Endothelial cell of umbilical vein (primary cell): ENCODE measurements around the gene SPHK2.

Experiments
- EZH2 ChIP-seq: IDR thresholded peaks from 2 replicates; pipeline ENCODE4 v1.6.1; 2012; ENCODE audit warnings: borderline replicate concordance, low read depth, mild to moderate bottlenecking, moderate library complexity, low read length, inconsistent platforms; ENCODE audit not compliant: severe bottlenecking
- POLR2A ChIP-seq: IDR thresholded peaks from 2 replicates; pipeline ENCODE4 v1.6.1; 2012; ENCODE audit warnings: low read depth, mild to moderate bottlenecking, control low read depth, low read length
- TF ChIP-seq, protein P1 (sequence below), 2 donors: IDR thresholded peaks; 1 replicate in 1 of 2; 2 replicates in 1 of 2; pipeline ENCODE4 v1.5.1; 2011; ENCODE audit warnings: low read length in 2 of 2, mild to moderate bottlenecking in 2 of 2, moderate library complexity in 2 of 2, control low read depth in 1 of 2, inconsistent platforms in 1 of 2, low read depth in 1 of 2; ENCODE audit not compliant: insufficient read depth in 1 of 2; ENCODE audit errors: extremely low read depth in 1 of 2

DNA sequence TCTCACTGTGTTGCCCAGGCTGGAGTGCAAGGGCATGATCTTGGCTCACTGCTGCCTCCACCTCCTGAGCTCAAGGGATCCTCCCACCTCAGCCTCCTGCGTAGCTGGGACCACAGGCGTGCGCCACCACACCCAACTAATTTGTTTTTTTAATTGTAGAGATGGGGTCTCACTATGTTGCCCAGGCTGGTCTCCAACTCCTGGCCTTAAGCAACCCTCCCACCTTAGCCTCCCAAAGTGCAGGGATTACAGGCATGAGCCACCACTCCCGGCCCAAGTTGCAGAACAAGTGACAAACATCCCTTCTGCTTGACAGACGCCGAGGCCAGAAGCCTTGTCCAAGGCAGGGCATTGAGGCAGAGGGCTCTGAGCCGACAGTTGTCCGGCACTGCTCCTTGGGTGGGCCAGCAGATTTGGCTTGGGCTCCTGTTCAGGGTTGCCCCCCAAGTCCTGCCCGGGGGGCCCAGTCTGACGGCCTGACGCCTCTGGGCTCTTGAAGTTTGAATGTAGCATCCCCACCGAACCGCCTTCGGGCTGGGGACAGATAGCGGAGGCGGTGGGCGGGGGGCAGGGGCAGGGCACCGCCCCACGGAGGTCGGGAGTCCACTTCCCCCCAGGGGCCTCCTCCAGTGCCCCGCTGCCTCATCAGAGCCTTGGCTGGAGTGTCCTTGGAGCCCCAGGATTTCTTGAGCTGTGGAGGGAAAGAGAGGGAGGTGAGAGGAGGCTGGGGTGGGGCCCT, 18.5 kb upstream of the SPHK2 start:
- TF ChIP-seq, protein P1, sequence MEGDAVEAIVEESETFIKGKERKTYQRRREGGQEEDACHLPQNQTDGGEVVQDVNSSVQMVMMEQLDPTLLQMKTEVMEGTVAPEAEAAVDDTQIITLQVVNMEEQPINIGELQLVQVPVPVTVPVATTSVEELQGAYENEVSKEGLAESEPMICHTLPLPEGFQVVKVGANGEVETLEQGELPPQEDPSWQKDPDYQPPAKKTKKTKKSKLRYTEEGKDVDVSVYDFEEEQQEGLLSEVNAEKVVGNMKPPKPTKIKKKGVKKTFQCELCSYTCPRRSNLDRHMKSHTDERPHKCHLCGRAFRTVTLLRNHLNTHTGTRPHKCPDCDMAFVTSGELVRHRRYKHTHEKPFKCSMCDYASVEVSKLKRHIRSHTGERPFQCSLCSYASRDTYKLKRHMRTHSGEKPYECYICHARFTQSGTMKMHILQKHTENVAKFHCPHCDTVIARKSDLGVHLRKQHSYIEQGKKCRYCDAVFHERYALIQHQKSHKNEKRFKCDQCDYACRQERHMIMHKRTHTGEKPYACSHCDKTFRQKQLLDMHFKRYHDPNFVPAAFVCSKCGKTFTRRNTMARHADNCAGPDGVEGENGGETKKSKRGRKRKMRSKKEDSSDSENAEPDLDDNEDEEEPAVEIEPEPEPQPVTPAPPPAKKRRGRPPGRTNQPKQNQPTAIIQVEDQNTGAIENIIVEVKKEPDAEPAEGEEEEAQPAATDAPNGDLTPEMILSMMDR (IDR thresholded peaks at IDR 0.05; ENCODE audit: extremely low read depth in 1 of 2, insufficient read depth in 1 of 2, low read depth in 1 of 2, low read length in 2 of 2): no peak
- TF ChIP-seq POLR2A: no peak
- TF ChIP-seq EZH2: no peak
